ENCODE measurements around the gene CENPVL2. TPM values are rescaled to one million over a fixed set of nuclear protein-coding genes. Genes with fewer than 3 reads are reported as not detected.

Gene CENPVL2
- total and polyA plus RNA-seq, 2 of the 8 experiments (the other 6 are each of a cell fraction or from before 2014, with no cell fraction given), result 3.2 to 8.0 TPM

- no peak overlapping the region for H2AK5ac ChIP-seq (ENCODE audit: low read depth, low read length)
- H2BK15ac ChIP-seq (ENCODE audit: low read length), result no peak overlapping the region
- H3K27me3 ChIP-seq (replicated peaks in 1 of 4; ENCODE audit: control insufficient read depth in 3 of 4, extremely low read depth in 1 of 4, insufficient read depth in 3 of 4, low read length in 3 of 4), result no peaks in the 10 kb centered on the region
- no peaks in the 10 kb centered on the region for H3K79me2 ChIP-seq (ENCODE audit: control insufficient read depth in 1 of 2, insufficient read depth in 2 of 2, low read length in 2 of 2)
- H3K79me1 ChIP-seq (ENCODE audit: low read depth, low read length), result no peaks in the 10 kb centered on the region
- no peaks in the 10 kb centered on the region for H3K9me3 ChIP-seq (ENCODE audit: insufficient read depth in 2 of 2, low read depth in 1 of 2, low read length in 1 of 2)
- no peak overlapping the region for H3K4ac ChIP-seq (replicated peaks; ENCODE audit: insufficient read length, low read depth, low read length)
- H3K18ac ChIP-seq (ENCODE audit: extremely low read depth, low read length), result no peak overlapping the region
- H3K9ac ChIP-seq (replicated peaks in 1 of 4; ENCODE audit: extremely low read depth in 1 of 4, low read depth in 3 of 4, low read length in 3 of 4), result no peak overlapping the region
- no peak overlapping the region for H2BK120ac ChIP-seq (replicated peaks; ENCODE audit: low read depth, low read length)
- H4K91ac ChIP-seq (replicated peaks; ENCODE audit: insufficient read length, low read length), result no peak overlapping the region
- TF ChIP-seq YY1 (IDR thresholded peaks at IDR 0.05; ENCODE audit: low read depth, low read length), result no peak
- H2AFZ ChIP-seq (ENCODE audit: low read length), result no peak overlapping the region
- no peak overlapping the region for H3K14ac ChIP-seq (ENCODE audit: insufficient read length)
- H3K56ac ChIP-seq (replicated peaks; ENCODE audit: insufficient read length, low read depth, low read length), result no peak overlapping the region
- H3K36me3 ChIP-seq (ENCODE audit: control insufficient read depth in 2 of 4, insufficient read depth in 4 of 4, low read length in 3 of 4), result no peaks in the 10 kb centered on the region
- ChIA-PET POLR2A (ENCODE audit: partially characterized antibody) (no interaction called here), CTCF (ENCODE audit: partially characterized antibody) (no interaction called here)
- no peak overlapping the region for H2BK5ac ChIP-seq (ENCODE audit: low read depth, low read length)
- H4K20me1 ChIP-seq (replicated peaks in 1 of 2; ENCODE audit: control insufficient read depth in 1 of 2, insufficient read depth in 2 of 2, low read length in 2 of 2), result no peaks in the 10 kb centered on the region
- no peak overlapping the region for H4K8ac ChIP-seq (ENCODE audit: extremely low read depth, insufficient read depth, low read length)
- 91% methylated on average over 6 of the region's 8 CpGs; no CpG with 5 or more reads in 1 of the 2 experiments for whole genome bisulfite sequencing, 2 experiments (ENCODE audit: extremely low coverage in 1 of 2, insufficient coverage in 1 of 2, insufficient read length in 1 of 2, insufficient replicate concordance in 2 of 2, low coverage in 1 of 2, low lambda C conversion rate in 2 of 2, missing lambda C conversion rate in 1 of 2)
- FAIRE-seq (no peak), DNase-seq (ENCODE audit: low read depth in 1 of 2, low spot score in 2 of 2) (no peak)
- H3K23me2 ChIP-seq (ENCODE audit: low read depth, low read length), result no peaks in the 10 kb centered on the region
- H2BK12ac ChIP-seq (ENCODE audit: low read depth, low read length), result no peak overlapping the region
- no peak overlapping the region for H3K4me2 ChIP-seq (ENCODE audit: insufficient read depth in 1 of 2, low read depth in 2 of 2, low read length in 2 of 2)
- no peak overlapping the region for H3K4me3 ChIP-seq (ENCODE audit: extremely low read depth in 1 of 4, insufficient read depth in 2 of 4, low read depth in 3 of 4, low read length in 4 of 4)
- H3K27ac ChIP-seq (ENCODE audit: low read depth, low read length), result no peak overlapping the region
- no peak overlapping the region for H4K5ac ChIP-seq (ENCODE audit: insufficient read length, low read depth, low read length)
- no peaks in the 10 kb centered on the region for H3K4me1 ChIP-seq (replicated peaks in 1 of 4; ENCODE audit: control insufficient read depth in 3 of 4, insufficient read depth in 4 of 4, low read length in 3 of 4)
- H2BK20ac ChIP-seq (ENCODE audit: low read length), result no peak overlapping the region
- H3K23ac ChIP-seq (ENCODE audit: insufficient read length), result no peak overlapping the region
These were observed 14.8 kb upstream of the CENPVL2 start for GRCh38 chrX:51697397-51697796.
